Activated CD4-positive, CD25-positive, alpha-beta regulatory T cell treated with anti-CD3 and anti-CD28 coated beads, Interleukin-2, amount 50 U/mL, for 16 hours (primary cell): Measurements from ENCODE around the gene ARHGEF19.
"Not testable (repeated sequence)": the region's sequence is repeated elsewhere in the genome, so short reads cannot be mapped to it uniquely, and the experiment has no call there.

Experiments used
- DNase-seq: peaks from one replicate; pipeline ENCODE4 v3.0.0-alpha.2; 2020; ENCODE audit warnings: low read depth, low spot score

ARHGEF19 gene

GRCh38 chr1:16166117-16166516 lies 46.3 kb downstream of the ARHGEF19 start:
- no peak for DNase-seq

GRCh38 chr1:16165548-16165947 lies 46.9 kb downstream of the ARHGEF19 start:
- no peak for DNase-seq

- DNase-seq = no peak
Measured at GRCh38 chr1:16165073-16165364, 47.4 kb downstream of the ARHGEF19 start.

GRCh38 chr1:16164213-16165072 lies 48.0 kb downstream of the ARHGEF19 start:
- no peak for DNase-seq

- DNase-seq = not testable (repeated sequence)
Measured at GRCh38 chr1:16163608-16164212, 48.7 kb downstream of the ARHGEF19 start.

GRCh38 chr1:16162163-16162822 lies 50.2 kb downstream of the ARHGEF19 start:
- peak; percentile 36 for DNase-seq

- DNase-seq = no peak
Measured at GRCh38 chr1:16161717-16162116, 50.7 kb downstream of the ARHGEF19 start.

GRCh38 chr1:16158993-16159831 lies 53.2 kb downstream of the ARHGEF19 start:
- no peak for DNase-seq

- no peak for DNase-seq
Measured at GRCh38 chr1:16158025-16158424, 54.4 kb downstream of the ARHGEF19 start.

GRCh38 chr1:16156848-16157495 lies 55.5 kb downstream of the ARHGEF19 start:
- no peak for DNase-seq

- DNase-seq = no peak
Measured at GRCh38 chr1:16155537-16156410, 56.7 kb downstream of the ARHGEF19 start, which contains the start of gene EPHA2. Gene EPHA2 (minus strand): TSS chr1:16156069. CDS start chr1:16155932, 137 bp downstream.

- DNase-seq = no peak
Measured at GRCh38 chr1:16153999-16154673, 58.3 kb downstream of the ARHGEF19 start.

GRCh38 chr1:16153096-16153998 lies 59.1 kb downstream of the ARHGEF19 start:
- DNase-seq = no peak

GRCh38 chr1:16152481-16153087 lies 59.9 kb downstream of the ARHGEF19 start:
- no peak for DNase-seq

- DNase-seq = no peak
Measured at GRCh38 chr1:16151995-16152384, 60.5 kb downstream of the ARHGEF19 start.

- no peak for DNase-seq
Measured at GRCh38 chr1:16151196-16151994, 61.1 kb downstream of the ARHGEF19 start.

- DNase-seq = no peak
Measured at GRCh38 chr1:16150508-16150907, 61.9 kb downstream of the ARHGEF19 start.
